ENCODE measurements around the gene DDX27.

Gene DDX27

DNA sequence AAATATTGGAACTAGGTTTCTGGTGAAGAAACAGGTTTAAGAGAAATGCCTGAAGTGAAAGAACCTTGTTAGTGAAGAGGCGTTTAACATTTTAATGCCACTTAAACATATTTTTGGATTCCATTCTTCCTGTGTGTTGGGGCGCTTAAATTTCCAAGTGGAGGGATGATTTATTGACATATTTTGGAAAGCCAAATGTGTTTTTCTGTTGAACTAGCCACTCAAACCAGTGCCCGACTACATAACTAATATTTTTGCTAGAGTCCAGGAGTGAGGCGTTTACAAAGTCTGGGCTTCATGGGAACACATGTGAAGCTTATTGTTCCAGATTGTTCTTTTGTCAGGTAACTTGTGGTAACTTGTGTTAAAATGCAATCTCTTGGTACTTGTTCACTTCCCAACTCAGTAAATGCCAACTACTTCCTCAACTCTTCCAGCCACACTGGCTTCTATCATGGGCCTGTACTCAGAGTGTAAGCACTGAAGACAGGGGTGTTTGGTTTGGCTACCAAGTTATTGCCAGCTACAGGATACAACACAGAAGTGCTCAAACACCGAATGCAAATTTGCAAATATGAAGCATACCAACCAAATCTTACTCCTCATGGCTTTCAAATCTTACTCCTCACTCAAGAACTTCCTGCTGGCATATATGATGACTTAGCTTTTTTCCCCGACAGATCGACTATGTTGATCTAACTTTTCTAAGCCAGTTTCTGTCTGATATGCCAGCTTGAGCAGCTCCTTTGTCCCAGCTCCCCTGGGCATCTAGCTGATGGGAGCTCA is 60.7 kb downstream of the DDX27 start:
- no peak for DNase-seq (ENCODE audit: low read depth)
- no peak for TF ChIP-seq CTCF (IDR thresholded peaks at IDR 0.05; ENCODE audit: low read depth, low read length, missing control alignments)
- peak overlapping the region; percentile 87 for H3K4me3 ChIP-seq (ENCODE audit: low read depth, low read length)

- peak overlapping the region; percentile 87 for H3K4me3 ChIP-seq (ENCODE audit: low read depth, low read length)
- no peak for TF ChIP-seq CTCF (IDR thresholded peaks at IDR 0.05; ENCODE audit: low read depth, low read length, missing control alignments)
- no peak for DNase-seq (ENCODE audit: low read depth)
Measured at GRCh38 chr20:49280463-49281058, 61.3 kb downstream of the DDX27 start.

DNA sequence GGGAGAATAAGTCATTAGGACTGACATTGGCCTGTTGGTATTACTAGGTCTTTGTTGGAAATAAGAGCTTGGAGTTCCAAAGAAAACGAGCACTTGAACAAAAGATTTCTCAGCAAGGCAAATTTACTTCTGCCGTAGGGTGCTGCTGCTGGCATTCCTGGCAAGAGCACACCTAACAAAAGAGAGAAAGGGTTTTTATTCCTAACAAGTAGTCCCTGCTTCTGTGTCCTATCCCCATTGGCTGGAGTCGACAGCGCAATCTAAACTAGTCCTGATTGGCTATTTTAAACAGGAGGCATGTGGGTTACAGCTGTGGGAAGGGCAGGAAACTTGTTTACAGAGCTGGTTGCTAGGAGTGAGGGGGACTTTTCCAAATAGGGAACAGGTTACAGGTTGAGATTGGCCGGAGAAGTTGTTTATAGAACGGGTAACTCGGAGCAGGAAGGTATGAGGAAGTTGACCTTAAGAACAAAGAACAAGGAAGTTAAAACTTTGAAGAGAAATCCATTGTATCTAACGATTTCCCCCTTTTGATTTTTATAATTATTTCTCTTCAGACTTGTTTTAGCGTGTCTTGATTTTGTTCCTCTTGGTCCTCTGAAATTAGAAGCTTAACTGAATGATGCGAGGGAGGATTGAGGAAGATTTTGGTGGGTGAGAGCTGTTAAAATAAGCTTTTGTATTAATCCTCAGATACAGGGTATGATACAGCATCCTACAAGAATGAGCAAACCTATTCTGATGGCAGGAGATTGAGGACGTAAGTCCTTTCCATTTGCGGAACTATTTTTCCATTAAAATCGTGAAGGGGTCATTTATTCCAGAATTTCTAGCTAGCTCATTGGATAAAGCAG is 62.1 kb downstream of the DDX27 start:
- H3K4me3 ChIP-seq (ENCODE audit: low read depth, low read length) = peak overlapping the region; percentile 87
- TF ChIP-seq CTCF (IDR thresholded peaks at IDR 0.05; ENCODE audit: low read depth, low read length, missing control alignments) = no peak
- no peak for DNase-seq (ENCODE audit: low read depth)

DNA sequence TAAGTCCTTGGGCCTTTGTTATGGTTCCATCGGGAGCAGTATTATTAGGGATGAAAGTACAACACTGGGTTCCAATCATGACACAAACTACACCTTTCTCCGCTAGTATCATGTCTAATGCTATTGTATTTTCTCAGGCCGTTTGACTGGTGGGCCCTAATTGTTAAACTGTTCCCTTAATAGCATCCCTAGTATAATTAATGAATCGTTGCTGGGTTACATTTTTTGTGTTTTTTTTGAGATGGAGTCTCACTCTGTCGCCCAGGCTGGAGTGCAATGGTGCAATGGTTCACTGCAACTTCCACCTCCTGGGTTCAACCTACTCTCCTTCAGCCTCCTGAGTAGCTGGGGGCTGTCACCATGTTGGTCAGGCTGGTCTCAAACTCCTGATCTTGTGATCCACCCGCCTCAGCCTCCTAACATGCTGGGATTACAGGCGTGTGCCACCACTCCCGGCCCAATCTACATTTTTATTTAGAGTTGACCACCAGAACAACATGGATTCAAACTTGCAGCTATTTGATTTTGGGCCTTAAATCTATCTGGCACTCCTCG is 62.8 kb downstream of the DDX27 start:
- TF ChIP-seq CTCF (IDR thresholded peaks at IDR 0.05; ENCODE audit: low read depth, low read length, missing control alignments) = no peak
- peak overlapping the region; percentile 87 for H3K4me3 ChIP-seq (ENCODE audit: low read depth, low read length)
- no peak for DNase-seq (ENCODE audit: low read depth)

DNA sequence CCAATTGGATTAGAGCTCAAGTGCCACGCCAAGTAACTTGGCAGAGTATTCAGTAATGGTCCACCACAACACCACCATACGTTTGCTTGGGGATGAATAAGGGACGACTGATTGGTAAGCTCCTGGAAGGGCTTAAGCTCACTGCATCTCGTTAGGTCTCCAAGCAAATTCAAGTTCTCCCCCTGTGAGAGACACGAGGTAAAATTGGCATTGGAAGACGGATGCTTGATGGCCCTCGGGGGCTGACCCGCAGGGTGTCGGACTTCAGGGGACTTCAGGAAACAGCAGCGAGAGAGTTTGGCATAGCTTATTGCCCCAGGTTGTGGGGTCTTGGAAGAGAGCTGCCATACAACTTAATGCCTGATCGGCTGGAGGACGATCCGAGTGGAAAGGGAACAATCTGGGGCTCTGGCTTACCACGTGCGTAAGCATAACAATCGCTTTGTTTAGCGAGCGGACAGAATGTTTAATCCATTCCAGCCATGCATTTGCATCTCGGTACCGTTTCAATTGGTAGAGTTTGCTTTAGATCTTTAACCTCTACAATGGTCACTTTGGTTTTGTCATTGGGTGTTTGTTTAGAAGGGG is 63.5 kb downstream of the DDX27 start:
- TF ChIP-seq CTCF (IDR thresholded peaks at IDR 0.05; ENCODE audit: low read depth, low read length, missing control alignments) = no peak
- peak overlapping the region; percentile 87 for H3K4me3 ChIP-seq (ENCODE audit: low read depth, low read length)
- no peak for DNase-seq (ENCODE audit: low read depth)

- no peak for DNase-seq (ENCODE audit: low read depth)
- TF ChIP-seq CTCF (IDR thresholded peaks at IDR 0.05; ENCODE audit: low read depth, low read length, missing control alignments) = no peak
- peak overlapping the region; percentile 87 for H3K4me3 ChIP-seq (ENCODE audit: low read depth, low read length)
Measured at GRCh38 chr20:49283176-49283702, 64.0 kb downstream of the DDX27 start.
